ENCODE results near the gene UBXN11. TPM values are rescaled to one million over a fixed set of nuclear protein-coding genes. Genes with fewer than 3 reads are reported as not detected.

The UBXN11 gene
- total RNA-seq, 2 experiments from 2014 or later, result 30.5 to 31.7 TPM

- peak overlapping the region; percentile 20 for H3K4me3 Mint-ChIP-seq
- H3K9me3 Mint-ChIP-seq, result no peaks in the 10 kb centered on the region
- DNase-seq, result no peak
- peaks cover 57% of the 10 kb centered on the region for H3K36me3 Mint-ChIP-seq
- peaks cover 74% of the 10 kb centered on the region for H3K4me1 Mint-ChIP-seq
- H3K27me3 Mint-ChIP-seq, result no peaks in the 10 kb centered on the region
- peak overlapping the region; percentile 96 for H3K27ac Mint-ChIP-seq
Measured at GRCh38 chr1:26278303-26278702, 28.1 kb downstream of the UBXN11 start.

- peak overlapping the region; percentile 96 for H3K27ac Mint-ChIP-seq
- peaks cover 68% of the 10 kb centered on the region for H3K4me1 Mint-ChIP-seq
- H3K4me3 Mint-ChIP-seq, result peak overlapping the region; percentile 3
- H3K36me3 Mint-ChIP-seq, result peaks cover 55% of the 10 kb centered on the region
- no peaks in the 10 kb centered on the region for H3K9me3 Mint-ChIP-seq
- no peaks in the 10 kb centered on the region for H3K27me3 Mint-ChIP-seq
- no peak for DNase-seq
Measured at GRCh38 chr1:26277719-26278118, 28.7 kb downstream of the UBXN11 start.

- Mint-ChIP-seq H3K36me3 (peaks cover 54% of the 10 kb centered on the region), H3K4me3 (no peak overlapping the region), H3K27ac (peak overlapping the region; percentile 96), H3K27me3 (no peaks in the 10 kb centered on the region), H3K4me1 (peaks cover 63% of the 10 kb centered on the region), H3K9me3 (no peaks in the 10 kb centered on the region)
- DNase-seq, result no peak
Measured at GRCh38 chr1:26277261-26277661, 29.2 kb downstream of the UBXN11 start.

- peaks cover 57% of the 10 kb centered on the region for H3K4me1 Mint-ChIP-seq
- H3K9me3 Mint-ChIP-seq, result no peaks in the 10 kb centered on the region
- peak overlapping the region; percentile 29 for H3K4me3 Mint-ChIP-seq
- H3K27ac Mint-ChIP-seq, result peak overlapping the region; percentile 96
- H3K27me3 Mint-ChIP-seq, result no peaks in the 10 kb centered on the region
- H3K36me3 Mint-ChIP-seq, result peaks cover 51% of the 10 kb centered on the region
- DNase-seq, result no peak
Measured at GRCh38 chr1:26276432-26276838, 30.0 kb downstream of the UBXN11 start.

- Mint-ChIP-seq H3K27ac (peak overlapping the region; percentile 96), H3K9me3 (no peaks in the 10 kb centered on the region), H3K4me1 (peaks cover 51% of the 10 kb centered on the region), H3K4me3 (peak overlapping the region; percentile 72), H3K36me3 (peaks cover 49% of the 10 kb centered on the region), H3K27me3 (no peaks in the 10 kb centered on the region)
- DNase-seq, result peak; percentile 75
Measured at GRCh38 chr1:26275580-26276431, 30.6 kb downstream of the UBXN11 start.

- DNase-seq, result no peak
- no peak overlapping the region for H3K4me3 Mint-ChIP-seq
- peak overlapping the region; percentile 96 for H3K27ac Mint-ChIP-seq
- no peaks in the 10 kb centered on the region for H3K9me3 Mint-ChIP-seq
- peaks cover 51% of the 10 kb centered on the region for H3K4me1 Mint-ChIP-seq
- no peaks in the 10 kb centered on the region for H3K27me3 Mint-ChIP-seq
- peaks cover 50% of the 10 kb centered on the region for H3K36me3 Mint-ChIP-seq
Measured at GRCh38 chr1:26274801-26275425, 31.5 kb downstream of the UBXN11 start.

- peaks cover 8% of the 10 kb centered on the region for H3K4me1 Mint-ChIP-seq
- H3K9me3 Mint-ChIP-seq, result peaks cover 14% of the 10 kb centered on the region
- no peak for DNase-seq
- no peak overlapping the region for H3K4me3 Mint-ChIP-seq
- no peaks in the 10 kb centered on the region for H3K27me3 Mint-ChIP-seq
- H3K36me3 Mint-ChIP-seq, result peaks cover 57% of the 10 kb centered on the region
- no peak overlapping the region for H3K27ac Mint-ChIP-seq
Measured at GRCh38 chr1:26269198-26269550, 37.3 kb downstream of the UBXN11 start.

GRCh38 chr1:26268290-26269197 is 37.9 kb downstream of the UBXN11 start:
- Mint-ChIP-seq H3K4me3 (no peak overlapping the region), H3K9me3 (peaks cover 14% of the 10 kb centered on the region), H3K27ac (no peak overlapping the region), H3K36me3 (peaks cover 62% of the 10 kb centered on the region), H3K27me3 (no peaks in the 10 kb centered on the region), H3K4me1 (peaks cover 8% of the 10 kb centered on the region)
- DNase-seq, result no peak

GRCh38 chr1:26265405-26265804 is 41.0 kb downstream of the UBXN11 start:
- H3K36me3 Mint-ChIP-seq, result peaks cover 64% of the 10 kb centered on the region
- H3K4me3 Mint-ChIP-seq, result no peak overlapping the region
- peaks cover 14% of the 10 kb centered on the region for H3K9me3 Mint-ChIP-seq
- H3K4me1 Mint-ChIP-seq, result peaks cover 8% of the 10 kb centered on the region
- H3K27me3 Mint-ChIP-seq, result no peaks in the 10 kb centered on the region
- no peak overlapping the region for H3K27ac Mint-ChIP-seq
- no peak for DNase-seq

- H3K36me3 Mint-ChIP-seq, result peaks cover 49% of the 10 kb centered on the region
- no peak for DNase-seq
Measured at GRCh38 chr1:26263212-26263611, 43.2 kb downstream of the UBXN11 start.

GRCh38 chr1:26259578-26259977 is 46.9 kb downstream of the UBXN11 start:
- Mint-ChIP-seq H3K27ac (no peak overlapping the region), H3K9me3 (no peaks in the 10 kb centered on the region), H3K4me1 (peaks cover under 1% of the 10 kb centered on the region), H3K4me3 (no peak overlapping the region), H3K27me3 (no peaks in the 10 kb centered on the region), H3K36me3 (peaks cover 32% of the 10 kb centered on the region)
- DNase-seq, result no peak

More at GRCh38 chr1:26263212-26263611, 43.2 kb downstream of the UBXN11 start:
- Mint-ChIP-seq H3K27me3 (no peaks in the 10 kb centered on the region), H3K4me3 (no peak overlapping the region), H3K9me3 (peaks cover 3% of the 10 kb centered on the region), H3K4me1 (peaks cover 8% of the 10 kb centered on the region), H3K27ac (no peak overlapping the region)

GRCh38 chr1:26259005-26259404 is 47.4 kb downstream of the UBXN11 start:
- Mint-ChIP-seq H3K4me3 (no peak overlapping the region), H3K4me1 (peaks cover 2% of the 10 kb centered on the region), H3K36me3 (peaks cover 30% of the 10 kb centered on the region), H3K27ac (no peak overlapping the region), H3K9me3 (no peaks in the 10 kb centered on the region), H3K27me3 (no peaks in the 10 kb centered on the region)
- no peak for DNase-seq

GRCh38 chr1:26257222-26257621 is 49.2 kb downstream of the UBXN11 start:
- Mint-ChIP-seq H3K9me3 (no peaks in the 10 kb centered on the region), H3K27ac (no peak overlapping the region), H3K4me3 (no peak overlapping the region), H3K36me3 (peaks cover 22% of the 10 kb centered on the region), H3K27me3 (no peaks in the 10 kb centered on the region), H3K4me1 (peaks cover 7% of the 10 kb centered on the region)
- DNase-seq, result no peak

- H3K9me3 Mint-ChIP-seq, result no peaks in the 10 kb centered on the region
- H3K36me3 Mint-ChIP-seq, result peaks cover 15% of the 10 kb centered on the region
- no peaks in the 10 kb centered on the region for H3K27me3 Mint-ChIP-seq
- DNase-seq, result no peak
- H3K27ac Mint-ChIP-seq, result no peak overlapping the region
- H3K4me3 Mint-ChIP-seq, result no peak overlapping the region
- peaks cover 7% of the 10 kb centered on the region for H3K4me1 Mint-ChIP-seq
Measured at GRCh38 chr1:26254404-26254803, 52.0 kb downstream of the UBXN11 start.

GRCh38 chr1:26252718-26253117 is 53.7 kb downstream of the UBXN11 start:
- Mint-ChIP-seq H3K27ac (peak overlapping the region; percentile 39), H3K4me3 (no peak overlapping the region), H3K9me3 (no peaks in the 10 kb centered on the region), H3K36me3 (peaks cover 11% of the 10 kb centered on the region), H3K27me3 (no peaks in the 10 kb centered on the region), H3K4me1 (peaks cover 7% of the 10 kb centered on the region)
- no peak for DNase-seq

All from activated naive CD8-positive, alpha-beta T cell treated with anti-CD3 and anti-CD28 coated beads for 36 hours (primary cell).